Stimulated activated effector memory CD8-positive, alpha-beta T cell treated with anti-CD3 and anti-CD28 coated beads, Interleukin-12 subunit alpha, Interleukin-12 subunit beta, amount 100 ng/mL, for 72 hours (primary cell): ENCODE data around the gene EXOC6B.

Experiments used
- ATAC-seq: fragments of 150-1000 bp; cut with Tn5 transposase; 2 replicates; pipeline ENCODE4 v1.10.0; 2021
- DNase-seq, 2 donors: peaks; one replicate each; pipeline ENCODE4 v3.0.0; 2021 to 2022; ENCODE audit warnings: low spot score in 2 of 2
- H3K27ac Mint-ChIP-seq: one replicate; pipeline ENCODE4 v1.8.0; 2022; ENCODE audit warnings: mild to moderate bottlenecking, mixed read lengths
- H3K36me3 Mint-ChIP-seq: one replicate; pipeline ENCODE4 v1.8.0; 2022; ENCODE audit warnings: mild to moderate bottlenecking, mixed read lengths
- H3K4me1 Mint-ChIP-seq: one replicate; pipeline ENCODE4 v1.8.0; 2022; ENCODE audit warnings: mixed read lengths
- H3K4me3 Mint-ChIP-seq: one replicate; pipeline ENCODE4 v1.8.0; 2022; ENCODE audit warnings: mild to moderate bottlenecking, mixed read lengths
- H3K9me3 Mint-ChIP-seq: one replicate; pipeline ENCODE4 v1.8.0; 2022; ENCODE audit warnings: mixed read lengths

The EXOC6B gene

GRCh38 chr2:72708236-72708635 lies 117.6 kb downstream of the EXOC6B start:
- ATAC-seq = no peak
- H3K27ac Mint-ChIP-seq = no peak overlapping the region
- H3K36me3 Mint-ChIP-seq = no peaks in the 10 kb centered on the region
- no peak overlapping the region for H3K4me3 Mint-ChIP-seq
- H3K4me1 Mint-ChIP-seq = peaks cover 5% of the 10 kb centered on the region
- H3K9me3 Mint-ChIP-seq = no peaks in the 10 kb centered on the region
- no peak for DNase-seq

DNA sequence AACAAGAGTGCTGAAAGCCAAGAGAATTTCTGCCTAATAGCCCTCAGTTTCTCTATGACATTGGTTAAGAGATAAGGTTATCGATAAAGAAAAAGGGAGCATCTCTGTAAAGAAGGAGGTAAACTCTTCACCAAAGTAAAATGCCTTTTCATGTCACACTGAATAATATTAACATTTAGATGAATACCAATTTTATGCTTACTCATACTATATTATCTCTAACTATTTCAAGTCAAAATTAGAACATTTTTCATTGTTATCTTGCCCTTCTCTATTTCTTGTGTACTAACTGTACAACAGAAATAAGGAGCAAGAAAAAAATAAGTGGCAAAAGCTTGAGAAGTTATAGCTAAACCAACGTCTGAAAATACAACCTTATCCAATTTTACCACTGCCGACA lies 127.5 kb downstream of the EXOC6B start:
- no peak overlapping the region for H3K27ac Mint-ChIP-seq
- H3K4me3 Mint-ChIP-seq = no peak overlapping the region
- H3K36me3 Mint-ChIP-seq = no peaks in the 10 kb centered on the region
- ATAC-seq (no peak), DNase-seq (no peak)
- H3K9me3 Mint-ChIP-seq = no peaks in the 10 kb centered on the region
- H3K4me1 Mint-ChIP-seq = no peaks in the 10 kb centered on the region

GRCh38 chr2:72696559-72696958 lies 129.3 kb downstream of the EXOC6B start:
- no peaks in the 10 kb centered on the region for H3K4me1 Mint-ChIP-seq

DNA sequence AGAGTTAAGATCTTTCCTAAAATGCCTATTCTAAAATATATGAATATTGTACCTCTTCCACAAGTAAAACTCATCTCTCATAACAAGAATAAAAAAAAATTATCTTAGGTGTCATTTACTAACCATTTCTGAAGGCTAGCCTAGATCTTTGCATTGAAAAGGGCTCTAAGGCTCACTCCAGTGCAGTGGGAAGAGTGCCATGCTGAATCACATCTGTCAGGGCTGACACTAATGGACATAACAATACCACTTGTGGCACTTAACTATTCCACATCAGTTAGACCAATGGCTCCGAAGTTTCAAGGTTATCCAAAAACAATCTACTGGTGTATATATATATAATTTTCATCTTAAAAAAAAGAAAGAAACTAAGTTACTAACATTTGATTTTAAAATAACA lies 130.2 kb downstream of the EXOC6B start:
- no peak overlapping the region for H3K4me3 Mint-ChIP-seq
- H3K4me1 Mint-ChIP-seq = no peaks in the 10 kb centered on the region
- ATAC-seq (no peak), DNase-seq (no peak)
- no peaks in the 10 kb centered on the region for H3K9me3 Mint-ChIP-seq
- H3K36me3 Mint-ChIP-seq = no peaks in the 10 kb centered on the region
- H3K27ac Mint-ChIP-seq = no peak overlapping the region

More at GRCh38 chr2:72696559-72696958, 129.3 kb downstream of the EXOC6B start:
- DNase-seq (no peak), ATAC-seq (no peak)
- H3K36me3 Mint-ChIP-seq = no peaks in the 10 kb centered on the region
- no peaks in the 10 kb centered on the region for H3K9me3 Mint-ChIP-seq
- H3K27ac Mint-ChIP-seq = no peak overlapping the region
- H3K4me3 Mint-ChIP-seq = no peak overlapping the region

DNA sequence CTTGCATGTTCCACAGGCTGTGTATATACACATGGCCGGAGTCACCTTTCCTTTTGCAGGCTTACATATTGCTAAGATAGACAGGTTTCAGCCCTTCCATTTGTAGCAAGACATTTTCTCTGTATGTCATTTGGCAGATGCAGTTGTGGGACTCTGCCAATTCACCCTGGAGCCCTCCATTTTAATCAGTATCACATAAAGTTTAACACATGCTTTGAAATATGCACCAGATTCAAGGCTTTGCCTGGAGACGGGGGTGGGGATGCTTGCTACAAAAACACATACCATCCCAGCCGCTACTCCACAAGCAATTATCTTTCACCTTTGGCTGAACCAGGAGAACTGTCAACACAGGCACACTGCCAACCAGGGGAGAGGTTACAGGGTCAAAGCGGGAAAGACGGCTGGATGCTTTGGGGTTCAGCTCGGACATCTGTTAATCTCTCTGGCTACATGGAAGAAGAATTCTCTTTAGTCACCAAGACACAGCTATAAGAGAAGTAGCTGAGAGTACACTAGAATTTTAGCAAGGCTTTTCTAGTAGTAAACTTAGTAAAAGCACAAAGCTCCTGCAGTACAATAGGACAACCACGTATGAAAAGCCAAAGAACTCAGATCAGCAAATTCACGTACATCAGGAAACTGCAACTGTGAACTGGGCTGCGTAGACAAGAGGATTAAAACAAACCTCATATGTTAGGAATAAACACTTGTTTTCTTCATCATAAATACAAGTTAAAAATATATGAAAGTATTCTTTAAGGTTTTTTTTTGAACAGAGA lies 130.9 kb downstream of the EXOC6B start:
- ATAC-seq = no peak
- H3K9me3 Mint-ChIP-seq = no peaks in the 10 kb centered on the region

GRCh38 chr2:72689579-72690195 lies 136.1 kb downstream of the EXOC6B start:
- DNase-seq (no peak), ATAC-seq (no peak)
- Mint-ChIP-seq H3K36me3 (no peaks in the 10 kb centered on the region), H3K27ac (no peak overlapping the region), H3K4me1 (no peaks in the 10 kb centered on the region), H3K4me3 (no peak overlapping the region), H3K9me3 (no peaks in the 10 kb centered on the region)

More for the DNA sequence above, 130.9 kb downstream of the EXOC6B start:
- Mint-ChIP-seq H3K4me1 (no peaks in the 10 kb centered on the region), H3K36me3 (no peaks in the 10 kb centered on the region), H3K27ac (no peak overlapping the region), H3K4me3 (no peak overlapping the region)
- no peak for DNase-seq

GRCh38 chr2:72685638-72686213 lies 140.1 kb downstream of the EXOC6B start:
- no peak overlapping the region for H3K4me3 Mint-ChIP-seq
- no peak overlapping the region for H3K27ac Mint-ChIP-seq
- H3K36me3 Mint-ChIP-seq = no peaks in the 10 kb centered on the region
- ATAC-seq (no peak), DNase-seq (no peak)
- H3K9me3 Mint-ChIP-seq = no peaks in the 10 kb centered on the region
- H3K4me1 Mint-ChIP-seq = no peaks in the 10 kb centered on the region

DNA sequence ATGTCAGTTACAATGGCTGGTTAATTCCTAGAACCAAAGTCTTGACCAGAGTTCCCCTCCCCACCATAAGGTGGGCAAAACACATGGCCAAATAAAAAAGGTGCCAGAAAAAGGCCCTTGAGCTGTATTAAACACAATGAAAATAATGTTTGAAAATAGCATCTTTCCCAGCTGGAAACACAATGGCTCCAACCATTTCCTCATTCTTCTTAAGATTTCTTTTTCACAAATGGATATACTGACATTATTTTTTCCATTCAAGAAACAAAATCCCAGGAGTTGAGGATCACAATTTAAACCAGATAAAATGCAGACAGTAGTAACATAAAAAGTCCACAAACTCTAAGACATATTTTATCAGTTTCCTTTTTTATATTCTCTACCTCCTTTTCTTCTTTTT lies 143.8 kb downstream of the EXOC6B start:
- H3K9me3 Mint-ChIP-seq = no peaks in the 10 kb centered on the region
- no peak for ATAC-seq
- H3K4me1 Mint-ChIP-seq = no peaks in the 10 kb centered on the region
- no peak overlapping the region for H3K4me3 Mint-ChIP-seq
- no peak overlapping the region for H3K27ac Mint-ChIP-seq
- no peak for DNase-seq
- no peaks in the 10 kb centered on the region for H3K36me3 Mint-ChIP-seq

- no peak for ATAC-seq
- no peak overlapping the region for H3K27ac Mint-ChIP-seq
- no peaks in the 10 kb centered on the region for H3K36me3 Mint-ChIP-seq
- no peaks in the 10 kb centered on the region for H3K9me3 Mint-ChIP-seq
- DNase-seq = no peak
- H3K4me3 Mint-ChIP-seq = no peak overlapping the region
- no peaks in the 10 kb centered on the region for H3K4me1 Mint-ChIP-seq
Observed at GRCh38 chr2:72681016-72681995, 144.5 kb downstream of the EXOC6B start.

DNA sequence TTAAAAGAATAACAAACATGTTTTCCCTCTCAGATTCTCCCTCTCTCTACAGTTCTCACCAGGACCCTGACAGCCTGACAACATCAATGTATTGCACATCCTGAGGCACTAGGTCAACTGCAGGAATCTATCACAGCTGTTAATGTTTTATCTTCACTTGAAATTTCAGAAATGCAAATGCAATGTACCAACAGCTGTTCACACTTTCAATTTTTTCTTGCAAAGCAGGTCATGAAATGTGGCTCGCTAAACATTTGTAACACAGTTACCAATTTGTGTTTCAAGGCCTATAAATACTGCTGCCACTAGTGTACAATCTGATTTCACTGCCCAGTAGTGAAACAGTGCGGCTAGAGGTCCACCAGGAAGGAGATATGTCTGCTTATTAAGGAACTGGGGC lies 147.8 kb downstream of the EXOC6B start:
- no peaks in the 10 kb centered on the region for H3K4me1 Mint-ChIP-seq
- no peak overlapping the region for H3K27ac Mint-ChIP-seq
- DNase-seq (no peak), ATAC-seq (no peak)
- no peaks in the 10 kb centered on the region for H3K36me3 Mint-ChIP-seq
- no peak overlapping the region for H3K4me3 Mint-ChIP-seq
- H3K9me3 Mint-ChIP-seq = no peaks in the 10 kb centered on the region

- no peak for DNase-seq
Observed at GRCh38 chr2:72676341-72677025, 149.3 kb downstream of the EXOC6B start.

GRCh38 chr2:72674982-72675915 lies 150.6 kb downstream of the EXOC6B start:
- no peak overlapping the region for H3K4me3 Mint-ChIP-seq
- ATAC-seq = no peak

More at GRCh38 chr2:72676341-72677025, 149.3 kb downstream of the EXOC6B start:
- Mint-ChIP-seq H3K27ac (no peak overlapping the region), H3K9me3 (no peaks in the 10 kb centered on the region), H3K36me3 (no peaks in the 10 kb centered on the region), H3K4me3 (no peak overlapping the region), H3K4me1 (no peaks in the 10 kb centered on the region)
- ATAC-seq = no peak

DNA sequence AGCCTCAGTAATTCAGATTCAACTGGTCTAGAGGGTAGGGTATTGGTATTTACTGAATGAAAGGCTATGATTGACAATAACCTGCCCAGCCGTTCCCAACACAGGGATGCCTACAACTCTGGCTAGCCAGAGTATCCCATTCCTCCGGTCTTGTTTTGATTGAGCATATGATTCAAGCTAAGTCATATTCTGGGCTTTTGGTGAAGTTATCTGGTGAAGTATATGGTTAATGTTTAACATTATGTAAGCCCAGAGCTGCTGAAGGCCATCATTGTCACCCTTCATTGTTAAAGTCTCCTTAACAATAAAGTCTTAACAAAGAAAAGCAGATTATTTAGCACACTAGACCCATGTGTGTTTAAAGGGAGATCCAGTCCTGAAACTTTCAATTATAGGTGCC lies 152.6 kb downstream of the EXOC6B start:
- Mint-ChIP-seq H3K4me3 (no peak overlapping the region), H3K9me3 (peaks cover 3% of the 10 kb centered on the region), H3K36me3 (no peaks in the 10 kb centered on the region), H3K4me1 (no peaks in the 10 kb centered on the region), H3K27ac (no peak overlapping the region)
- no peak for ATAC-seq
- DNase-seq = no peak

More at GRCh38 chr2:72674982-72675915, 150.6 kb downstream of the EXOC6B start:
- no peak overlapping the region for H3K27ac Mint-ChIP-seq
- no peaks in the 10 kb centered on the region for H3K9me3 Mint-ChIP-seq
- H3K4me1 Mint-ChIP-seq = no peaks in the 10 kb centered on the region
- H3K36me3 Mint-ChIP-seq = no peaks in the 10 kb centered on the region
- DNase-seq = no peak

GRCh38 chr2:72669121-72669520 lies 156.7 kb downstream of the EXOC6B start:
- H3K4me1 Mint-ChIP-seq = no peaks in the 10 kb centered on the region
- peaks cover 13% of the 10 kb centered on the region for H3K9me3 Mint-ChIP-seq
- H3K36me3 Mint-ChIP-seq = no peaks in the 10 kb centered on the region
- DNase-seq = no peak
- no peak overlapping the region for H3K4me3 Mint-ChIP-seq
- no peak for ATAC-seq
- H3K27ac Mint-ChIP-seq = no peak overlapping the region
